GM12892 (cell line): ENCODE data around the gene TSPEAR.
"Not testable (repeated sequence)": the region's sequence is repeated elsewhere in the genome, so short reads cannot be mapped to it uniquely, and the experiment has no call there.

Source experiments
- DNase-seq: peaks from one replicate; pipeline ENCODE4 v3.0.0; 2011; ENCODE audit not compliant: insufficient read length
- FAIRE-seq: peaks from 2 replicates; lab custom pipeline; 2011; peaks lifted over from hg19 to GRCh38; lab: Jason Lieb, UNC
- POLR2A ChIP-seq: IDR thresholded peaks from 2 replicates; pipeline ENCODE4 v1.6.1; 2011; ENCODE audit warnings: low read depth, low read length, control low read depth
- POLR2AphosphoS5 ChIP-seq: IDR thresholded peaks from 2 replicates; pipeline ENCODE4 v1.6.1; 2011; ENCODE audit warnings: low read depth, low read length, control low read depth
- TAF1 ChIP-seq: IDR thresholded peaks from 2 replicates; pipeline ENCODE4 v1.6.1; 2011; ENCODE audit warnings: low read depth, mild to moderate bottlenecking, control low read depth, low read length, borderline replicate concordance

Gene TSPEAR

DNA sequence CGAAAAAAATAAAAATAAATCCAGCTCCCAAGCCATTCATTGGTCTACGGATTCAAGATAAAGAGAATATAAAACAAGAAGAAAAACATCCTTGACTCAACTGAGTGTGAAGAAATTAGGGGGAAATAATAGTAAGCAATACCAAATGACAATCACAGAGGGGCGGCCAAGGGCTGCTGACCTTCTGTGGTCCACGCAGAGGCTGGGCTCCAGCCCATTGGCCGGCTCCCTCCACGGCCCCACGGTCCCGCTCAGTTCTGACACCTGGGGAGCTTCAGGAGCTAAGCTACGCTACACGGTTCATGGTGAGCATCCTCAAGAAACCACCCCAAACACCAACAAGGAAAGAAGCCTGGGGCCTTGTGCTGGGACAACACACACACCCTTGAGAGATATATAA is 14.8 kb downstream of the TSPEAR start:
- TF ChIP-seq POLR2A (no peak), TAF1 (no peak), POLR2AphosphoS5 (no peak)
- DNase-seq (no peak), FAIRE-seq (no peak)

DNA sequence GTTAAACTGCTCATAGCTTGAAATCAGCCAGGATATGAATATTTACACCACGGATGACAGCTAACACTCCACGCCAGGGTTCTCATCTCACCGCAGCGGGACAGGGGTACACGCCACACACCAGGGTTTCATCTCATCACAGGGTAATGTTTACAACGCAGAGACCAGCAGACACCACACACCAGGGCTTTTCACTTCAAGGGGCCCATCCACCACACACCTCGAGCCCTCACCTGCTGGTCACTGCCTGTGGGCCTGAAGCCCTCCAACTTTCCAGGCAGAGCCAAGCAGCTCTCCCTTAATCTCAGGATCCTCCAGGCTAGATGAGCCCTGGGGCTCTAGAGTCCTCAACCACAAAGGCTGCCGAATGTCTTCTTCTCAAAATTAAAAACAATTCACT is 15.7 kb downstream of the TSPEAR start:
- DNase-seq (no peak), FAIRE-seq (no peak)
- TF ChIP-seq POLR2A (no peak), TAF1 (no peak), POLR2AphosphoS5 (no peak)

DNA sequence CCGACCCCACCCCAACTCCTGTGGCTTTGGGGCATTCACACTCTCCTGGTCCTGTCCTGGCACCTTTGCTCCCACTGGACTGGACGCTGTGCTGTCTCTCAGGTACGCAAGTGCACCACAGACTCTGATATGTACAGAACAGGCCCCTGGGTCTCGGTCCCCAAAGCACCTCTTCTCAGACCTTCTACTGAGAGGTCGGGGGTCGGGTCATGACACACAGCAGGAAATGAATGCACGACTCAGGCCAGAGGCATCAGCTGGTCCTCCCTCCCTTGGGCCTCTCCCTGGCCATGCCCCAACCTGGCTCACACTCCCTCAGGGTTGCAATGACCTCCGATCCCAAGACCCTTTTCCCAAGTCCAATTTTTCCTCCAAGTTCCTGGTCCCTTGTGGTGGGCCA is 16.2 kb downstream of the TSPEAR start:
- TF ChIP-seq TAF1 (no peak), POLR2A (no peak), POLR2AphosphoS5 (no peak)
- no peak for DNase-seq
- FAIRE-seq, result no peak

DNA sequence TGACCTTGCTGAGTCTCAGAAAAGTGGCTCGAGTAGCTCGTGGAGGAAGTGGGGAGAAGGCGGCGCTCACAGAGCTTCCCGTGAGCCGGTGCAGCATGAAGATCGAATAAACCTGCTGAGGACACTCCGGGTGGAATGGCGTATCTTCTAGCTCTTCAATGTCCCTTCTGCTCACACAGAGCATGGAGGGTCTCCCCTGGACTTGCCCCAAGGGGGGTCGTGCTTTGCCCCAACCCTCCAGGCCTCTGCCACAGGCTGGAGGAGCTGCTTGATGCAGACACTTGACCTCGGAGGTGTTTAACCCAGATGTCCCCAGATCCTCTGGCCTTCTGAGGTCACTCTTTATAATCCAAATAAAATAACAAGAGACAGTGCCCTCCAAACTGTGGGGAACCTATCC is 16.6 kb downstream of the TSPEAR start:
- DNase-seq (no peak), FAIRE-seq (no peak)
- TF ChIP-seq POLR2AphosphoS5 (no peak), POLR2A (no peak), TAF1 (no peak)

DNA sequence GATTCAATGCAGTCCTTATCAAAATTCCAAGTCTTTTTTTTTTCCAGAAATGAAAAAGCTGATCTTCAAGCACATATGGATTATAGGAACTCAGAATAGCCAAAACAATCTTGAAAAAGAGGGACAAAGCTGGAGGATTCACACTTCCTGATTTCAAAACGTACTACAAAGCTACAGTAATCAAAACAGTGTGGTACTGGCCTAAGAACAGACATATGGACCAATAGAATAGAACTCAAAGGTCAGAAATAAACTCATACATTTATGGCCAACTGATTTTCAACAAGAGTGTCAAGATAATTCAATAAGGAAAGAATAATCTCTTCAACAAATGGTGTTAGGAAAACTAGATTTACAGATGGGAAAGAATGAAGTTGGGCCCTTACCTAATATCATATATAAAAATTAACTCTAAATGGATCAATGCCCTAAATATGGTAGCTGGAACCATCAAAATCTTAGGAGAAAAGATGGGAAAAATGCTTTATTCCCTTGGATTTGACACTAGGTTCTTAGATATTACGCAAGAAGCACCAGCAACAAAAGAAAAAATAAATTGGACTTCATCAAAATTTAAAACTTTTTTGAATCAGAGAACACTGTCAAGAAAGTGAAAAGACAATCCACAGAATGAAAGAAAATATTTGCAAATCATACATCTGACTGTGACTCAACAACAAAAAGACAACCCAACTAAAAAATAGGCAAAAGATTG is 18.4 kb downstream of the TSPEAR start:
- FAIRE-seq, result no peak
- TF ChIP-seq TAF1, result no peak
- TF ChIP-seq POLR2A, result no peak
- no peak for TF ChIP-seq POLR2AphosphoS5
- no peak for DNase-seq

DNA sequence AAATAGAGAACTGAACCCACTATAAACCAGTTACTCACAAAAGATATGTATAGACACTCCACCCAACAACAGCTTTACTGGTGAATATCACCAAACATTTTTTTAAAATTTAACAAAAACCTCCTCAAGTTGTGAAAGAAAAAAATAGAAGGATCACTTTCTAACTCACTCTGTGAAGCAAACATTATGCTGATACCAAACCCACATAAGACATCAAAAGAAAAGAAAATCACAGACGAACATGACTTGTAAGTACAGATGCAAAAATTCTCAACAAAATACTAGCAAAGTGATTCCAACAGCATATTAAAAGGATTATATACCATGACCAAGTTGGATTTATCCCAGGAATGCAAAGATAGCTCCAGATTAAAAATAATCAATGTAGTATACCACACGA is 19.7 kb downstream of the TSPEAR start:
- FAIRE-seq (no peak), DNase-seq (no peak)
- TF ChIP-seq TAF1 (no peak), POLR2A (no peak), POLR2AphosphoS5 (no peak)

DNA sequence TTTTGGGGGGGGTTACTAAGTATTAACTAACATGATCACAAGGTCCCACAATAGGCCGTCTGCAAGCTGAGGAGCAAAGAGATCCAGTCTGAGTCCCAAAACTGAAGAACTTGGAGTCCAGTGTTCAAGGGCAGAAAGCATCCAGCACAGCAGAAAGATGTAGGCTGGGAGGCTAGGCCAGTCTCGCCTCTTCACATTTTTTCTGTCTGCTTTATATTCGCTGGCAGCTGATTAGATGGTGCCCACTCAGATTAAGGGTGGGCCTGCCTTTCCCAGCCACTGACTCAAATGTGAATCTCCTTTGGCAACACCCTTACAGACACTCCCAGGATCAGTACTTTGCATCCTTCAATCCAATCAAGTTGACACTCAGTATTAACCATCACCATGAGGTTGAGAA is 21.6 kb downstream of the TSPEAR start:
- DNase-seq, FAIRE-seq: not testable (repeated sequence)

DNA sequence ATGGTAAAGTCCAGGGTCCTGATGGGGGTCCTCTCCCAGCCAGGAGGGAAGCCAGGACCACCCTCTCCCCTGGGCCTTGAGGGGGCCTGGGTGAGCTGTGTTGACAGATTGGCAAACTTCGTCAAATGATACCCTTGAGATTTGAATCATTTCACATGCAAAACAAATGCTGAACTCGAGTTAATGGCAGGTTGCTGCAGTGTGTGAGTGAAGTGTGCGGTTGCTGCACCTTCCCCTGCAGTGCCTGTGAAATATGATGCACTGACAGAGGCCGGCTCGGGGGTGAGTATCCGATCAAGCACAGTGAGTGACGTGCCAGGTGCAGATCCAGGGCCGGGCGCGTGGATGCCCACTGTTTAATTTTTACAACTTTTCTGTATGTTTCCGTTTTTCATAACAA is 23.7 kb downstream of the TSPEAR start:
- no peak for TF ChIP-seq POLR2A
- TF ChIP-seq TAF1, result no peak
- no peak for TF ChIP-seq POLR2AphosphoS5
- DNase-seq (no peak), FAIRE-seq (no peak)

DNA sequence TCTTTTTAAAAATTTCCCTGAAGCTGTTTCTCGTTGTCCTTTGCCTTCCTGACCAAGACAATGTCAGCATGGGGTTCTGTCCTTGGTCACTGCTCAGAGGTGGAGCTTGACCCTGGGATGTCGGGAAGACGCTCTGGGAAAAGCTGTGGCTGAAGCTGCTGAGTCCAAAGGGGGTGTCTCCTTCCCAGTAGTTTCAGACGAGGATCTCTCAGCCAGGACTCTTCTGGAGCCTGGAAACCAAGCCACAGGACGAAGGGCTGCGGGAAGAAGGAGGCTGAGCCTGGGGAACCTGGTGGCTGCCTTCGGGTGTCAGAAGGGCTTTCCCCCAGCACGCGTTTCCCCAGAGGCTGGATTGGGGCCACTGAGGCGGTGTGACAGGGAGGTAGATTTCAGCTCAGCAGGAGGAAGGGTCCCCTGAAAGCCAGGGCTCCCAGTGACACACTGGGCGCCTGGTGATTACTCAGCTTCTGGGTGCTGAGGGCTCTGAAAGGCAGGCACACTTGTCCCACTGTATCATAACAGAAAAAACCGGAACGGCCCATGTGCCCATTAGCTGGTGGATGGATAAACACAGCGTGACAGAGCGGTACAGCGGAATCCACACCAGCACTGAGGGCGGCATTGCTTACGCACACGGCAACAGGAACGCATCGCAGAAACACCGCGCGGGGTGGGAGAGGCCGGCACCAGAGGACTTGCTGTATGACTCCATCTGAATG is 24.4 kb downstream of the TSPEAR start:
- FAIRE-seq (no peak), DNase-seq (no peak)
- TF ChIP-seq POLR2AphosphoS5 (no peak), POLR2A (no peak), TAF1 (no peak)

DNA sequence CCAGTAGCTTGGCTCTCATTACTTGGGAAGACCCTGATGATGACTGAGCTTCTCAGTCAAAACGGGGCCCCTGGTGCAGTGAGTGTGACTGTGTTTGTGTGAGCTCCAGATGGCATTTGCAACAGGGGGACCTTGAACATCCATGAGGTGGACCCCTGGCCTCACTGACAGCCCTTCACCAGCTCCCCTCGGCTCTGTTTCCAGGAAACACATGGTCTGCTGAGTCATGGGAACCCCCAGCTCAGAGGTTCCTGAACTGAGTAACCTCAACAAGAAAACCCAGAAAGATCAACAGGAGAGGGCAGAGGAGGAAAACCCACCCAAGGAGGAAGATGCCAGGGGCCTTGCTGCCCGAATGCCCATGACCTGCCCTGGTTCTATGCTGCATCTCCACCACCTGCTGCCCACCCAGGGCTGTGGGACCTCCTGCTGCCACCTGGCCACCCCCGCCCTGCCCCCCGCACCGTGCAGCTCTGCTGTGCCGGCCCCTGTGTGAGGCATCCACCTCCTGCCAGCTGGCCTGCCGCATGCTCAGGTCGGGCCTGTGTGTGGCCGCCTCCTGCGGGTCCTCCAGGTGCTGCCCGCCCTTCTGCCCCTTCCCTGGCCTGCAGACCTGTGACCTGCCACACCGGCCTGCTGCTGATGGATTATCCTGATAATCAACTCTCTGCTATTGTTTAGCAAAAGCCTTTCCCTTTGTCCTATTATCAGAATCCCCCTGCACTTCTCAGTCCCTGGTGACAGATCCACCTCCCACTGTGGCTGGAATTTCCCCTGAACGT is 25.2 kb downstream of the TSPEAR start:
- no peak for FAIRE-seq
- TF ChIP-seq POLR2AphosphoS5 (no peak), POLR2A (no peak), TAF1 (no peak)
- no peak for DNase-seq

DNA sequence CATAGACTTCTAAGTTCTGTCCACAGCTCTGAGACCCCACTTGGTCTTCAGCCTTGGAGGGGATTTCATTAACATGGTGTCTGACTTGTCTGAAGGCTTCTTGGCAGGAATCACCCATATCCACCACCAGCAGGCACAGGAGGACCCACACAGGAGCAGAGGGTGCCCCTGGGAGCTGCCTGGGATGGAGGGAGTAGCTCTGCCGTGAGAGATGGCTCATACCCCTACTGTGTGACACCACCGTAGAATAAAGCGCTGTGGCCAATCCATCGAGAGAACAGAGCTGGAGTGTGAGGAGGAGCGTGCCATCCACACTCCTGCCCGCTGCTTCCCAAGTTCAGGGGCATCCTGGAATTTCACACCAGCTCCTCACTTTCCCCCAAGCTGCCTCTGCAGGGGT is 26.3 kb downstream of the TSPEAR start:
- FAIRE-seq, DNase-seq: not testable (repeated sequence)

DNA sequence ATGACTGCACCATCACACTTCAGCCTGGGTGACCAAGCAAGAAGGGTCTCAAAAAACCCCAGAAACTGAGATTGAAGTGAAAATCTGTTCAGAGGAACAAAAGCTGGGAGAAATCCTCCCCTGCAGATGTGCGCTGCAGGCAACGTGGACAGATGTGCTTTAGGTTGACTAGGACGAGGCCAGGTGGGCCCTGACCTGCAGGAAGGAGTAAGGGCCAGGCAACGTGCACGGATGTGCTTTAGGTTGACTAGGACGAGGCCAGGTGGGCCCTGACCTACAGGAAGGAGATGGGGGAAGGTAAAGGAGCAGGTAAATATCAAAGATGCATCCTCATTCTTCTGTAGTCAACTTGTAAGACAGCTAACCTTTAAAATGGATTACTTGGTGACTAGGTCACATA is 26.9 kb downstream of the TSPEAR start:
- DNase-seq (no peak), FAIRE-seq (no peak)
- TF ChIP-seq POLR2A, result no peak
- TF ChIP-seq POLR2AphosphoS5, result no peak
- TF ChIP-seq TAF1, result no peak
